ENCODE results near the gene CD226.

DNA sequence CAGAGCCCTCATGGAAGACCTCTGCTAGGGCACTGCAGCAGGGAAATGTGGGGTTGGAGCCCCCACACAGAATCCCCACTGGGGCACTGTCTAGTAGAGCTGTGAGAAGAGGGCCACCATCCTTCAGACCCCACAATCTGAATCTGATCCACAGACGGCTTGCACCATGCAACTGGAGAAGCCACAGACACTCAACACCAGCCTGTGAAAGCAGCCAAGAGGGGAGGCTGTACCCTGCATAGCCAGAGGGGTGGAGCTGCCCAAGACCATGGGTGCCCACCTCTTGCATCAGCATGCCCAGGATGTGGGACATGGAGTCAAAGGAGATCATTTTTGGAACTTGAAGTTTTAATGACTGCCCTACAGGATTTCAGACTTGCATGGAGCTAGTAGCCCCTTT, 6.5 kb downstream of the CD226 start:
- TF ChIP-seq CENPT (CRISPR knock-in tag; IDR thresholded peaks at IDR 0.05; ENCODE audit: low read depth) (no peak), SMC3 (IDR thresholded peaks at IDR 0.05; ENCODE audit: low read length) (no peak), SP4 (CRISPR knock-in tag; IDR thresholded peaks at IDR 0.05) (no peak), PPARG (CRISPR knock-in tag; conservative IDR thresholded peaks at IDR 0.05) (no peak), ZNF780A (CRISPR knock-in tag; IDR thresholded peaks at IDR 0.05) (no peak), NFYB (CRISPR knock-in tag; IDR thresholded peaks at IDR 0.05) (no peak), ARHGAP35 (CRISPR knock-in tag; IDR thresholded peaks at IDR 0.05; ENCODE audit: borderline replicate concordance) (no peak), TBL1XR1 (IDR thresholded peaks at IDR 0.05; ENCODE audit: borderline replicate concordance, low read length, partially characterized antibody) (no peak)
- TF ChIP-seq, protein P1, sequence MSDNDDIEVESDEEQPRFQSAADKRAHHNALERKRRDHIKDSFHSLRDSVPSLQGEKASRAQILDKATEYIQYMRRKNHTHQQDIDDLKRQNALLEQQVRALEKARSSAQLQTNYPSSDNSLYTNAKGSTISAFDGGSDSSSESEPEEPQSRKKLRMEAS (IDR thresholded peaks at IDR 0.05): no peak
- TF ChIP-seq, protein P2, sequence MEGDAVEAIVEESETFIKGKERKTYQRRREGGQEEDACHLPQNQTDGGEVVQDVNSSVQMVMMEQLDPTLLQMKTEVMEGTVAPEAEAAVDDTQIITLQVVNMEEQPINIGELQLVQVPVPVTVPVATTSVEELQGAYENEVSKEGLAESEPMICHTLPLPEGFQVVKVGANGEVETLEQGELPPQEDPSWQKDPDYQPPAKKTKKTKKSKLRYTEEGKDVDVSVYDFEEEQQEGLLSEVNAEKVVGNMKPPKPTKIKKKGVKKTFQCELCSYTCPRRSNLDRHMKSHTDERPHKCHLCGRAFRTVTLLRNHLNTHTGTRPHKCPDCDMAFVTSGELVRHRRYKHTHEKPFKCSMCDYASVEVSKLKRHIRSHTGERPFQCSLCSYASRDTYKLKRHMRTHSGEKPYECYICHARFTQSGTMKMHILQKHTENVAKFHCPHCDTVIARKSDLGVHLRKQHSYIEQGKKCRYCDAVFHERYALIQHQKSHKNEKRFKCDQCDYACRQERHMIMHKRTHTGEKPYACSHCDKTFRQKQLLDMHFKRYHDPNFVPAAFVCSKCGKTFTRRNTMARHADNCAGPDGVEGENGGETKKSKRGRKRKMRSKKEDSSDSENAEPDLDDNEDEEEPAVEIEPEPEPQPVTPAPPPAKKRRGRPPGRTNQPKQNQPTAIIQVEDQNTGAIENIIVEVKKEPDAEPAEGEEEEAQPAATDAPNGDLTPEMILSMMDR (CRISPR knock-in tag; IDR thresholded peaks at IDR 0.05): no peak
